Ovary (tissue), 3 donors: ENCODE results near the gene TULP4.

Experiments used
- CTCF ChIP-seq, 3 donors: fragments of 450-650 bp in 2 of 3; fragments of 200-600 bp in 1 of 3; IDR thresholded peaks; one replicate each; pipeline versions ENCODE4 v1.5.1 to v1.8.0; 2016 to 2022; ENCODE audit warnings: antibody characterized with exemption in 3 of 3, mild to moderate bottlenecking in 1 of 3
- POLR2A ChIP-seq: fragments of 450-650 bp; IDR thresholded peaks from one replicate; pipeline ENCODE4 v1.6.1; 2017; ENCODE audit warnings: antibody characterized with exemption, mild to moderate bottlenecking, moderate library complexity
- donor health status: DM: no; HTN: no; CAD: no.

- no peak for TF ChIP-seq CTCF (IDR thresholded peaks at IDR 0.05)
- TF ChIP-seq POLR2A = no peak
Measured at GRCh38 chr6:158353883-158354877, 41.9 kb downstream of the TULP4 start.
